Measurements from ENCODE around the gene SH2B3. TPM values are rescaled to one million over a fixed set of nuclear protein-coding genes. Genes with fewer than 3 reads are reported as not detected.

The SH2B3 gene
- total and polyA plus RNA-seq, 4 donors: 9.6 to 46.0 (median 17.9) TPM

DNA sequence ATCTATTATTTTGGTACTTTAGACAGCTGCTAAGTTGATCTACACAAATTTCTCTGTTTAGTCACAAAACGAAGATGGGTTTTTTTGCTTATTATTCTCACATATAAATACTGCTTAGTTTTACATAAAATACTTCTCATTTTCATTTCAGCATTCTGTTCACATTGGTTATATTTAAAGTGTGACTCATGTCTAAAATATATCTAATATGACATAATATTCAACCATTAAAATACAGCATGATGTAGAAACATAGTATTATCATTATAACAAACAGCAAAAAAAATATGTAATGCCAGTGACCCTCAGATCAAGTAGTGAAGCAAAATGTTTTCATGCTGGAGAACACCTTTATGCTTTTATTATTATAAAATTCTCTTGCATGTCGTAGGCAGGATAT, 63.7 kb downstream of the SH2B3 start:
- H3K27me3 ChIP-seq (ENCODE audit: control insufficient read depth in 3 of 3, insufficient read depth in 3 of 3, low read length in 2 of 3): no peaks in the 10 kb centered on the region
- WGBS, 2 donors: 87 to 90% methylated on average over 2 of the region's 2 CpGs
- H3K9ac ChIP-seq (ENCODE audit: insufficient read depth in 1 of 2, low read length in 2 of 2): no peak overlapping the region
- H3K27ac ChIP-seq (ENCODE audit: low read depth in 1 of 2, low read length in 1 of 2): no peak overlapping the region
- no peak for TF ChIP-seq CTCF (IDR thresholded peaks at IDR 0.05; ENCODE audit: control extremely low read depth, extremely low read depth)
- no peaks in the 10 kb centered on the region for H3K9me3 ChIP-seq (ENCODE audit: control insufficient read depth in 4 of 4, insufficient read depth in 3 of 4, low read length in 3 of 4)
- no peak overlapping the region for H3K4me3 ChIP-seq
- peaks cover 0 to 2% (median 0%) of the 10 kb centered on the region in 5 donors for H3K4me1 ChIP-seq (ENCODE audit: control insufficient read depth in 5 of 5, insufficient read depth in 5 of 5, low read length in 5 of 5)
- no peak for ATAC-seq (ENCODE audit: insufficient read depth, low FRiP score)
- peaks cover 13 to 37% (median 21%) of the 10 kb centered on the region in 4 donors for H3K36me3 ChIP-seq (ENCODE audit: control insufficient read depth in 4 of 4, insufficient read depth in 4 of 4, low read length in 4 of 4)
- no peak for DNase-seq

DNA sequence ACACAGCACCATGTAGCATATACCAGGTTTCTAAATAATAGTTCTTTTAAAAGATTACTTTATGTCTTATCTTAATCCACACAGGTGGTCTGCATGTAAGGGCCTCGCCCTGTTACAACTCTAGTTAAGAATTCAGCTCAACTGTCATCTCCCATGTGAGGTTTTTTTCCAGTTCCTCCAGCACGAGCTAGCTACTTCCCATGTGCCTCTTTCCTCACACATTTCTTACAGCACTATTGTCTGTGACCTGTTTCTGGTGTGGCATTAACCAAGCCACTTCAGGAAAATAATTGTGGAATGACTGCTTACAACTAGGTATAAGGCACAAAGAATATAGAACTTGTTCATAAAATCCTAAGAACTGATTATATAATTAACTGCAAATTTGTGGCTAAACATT, 65.5 kb downstream of the SH2B3 start:
- Histone ChIP-seq H3K36me3 (ENCODE audit: control insufficient read depth in 4 of 4, insufficient read depth in 4 of 4, low read length in 4 of 4) (peaks cover 15 to 39% (median 21%) of the 10 kb centered on the region in 4 donors), H3K9ac (ENCODE audit: insufficient read depth in 1 of 2, low read length in 2 of 2) (no peak overlapping the region), H3K9me3 (ENCODE audit: control insufficient read depth in 4 of 4, insufficient read depth in 3 of 4, low read length in 3 of 4) (no peaks in the 10 kb centered on the region), H3K27me3 (ENCODE audit: control insufficient read depth in 3 of 3, insufficient read depth in 3 of 3, low read length in 2 of 3) (no peaks in the 10 kb centered on the region), H3K27ac (ENCODE audit: low read depth in 1 of 2, low read length in 1 of 2) (no peak overlapping the region), H3K4me1 (ENCODE audit: control insufficient read depth in 5 of 5, insufficient read depth in 5 of 5, low read length in 5 of 5) (peaks cover 0 to 2% (median 0%) of the 10 kb centered on the region in 5 donors), H3K4me3 (no peak overlapping the region)
- 51 to 67% methylated on average over 2 of the region's 2 CpGs for WGBS, 2 donors
- ATAC-seq (ENCODE audit: insufficient read depth, low FRiP score): no peak
- no peak for TF ChIP-seq CTCF (IDR thresholded peaks at IDR 0.05; ENCODE audit: control extremely low read depth, extremely low read depth)
- DNase-seq: no peak

GRCh38 chr12:111482462-111482861, 76.7 kb downstream of the SH2B3 start:
- no peak for TF ChIP-seq CTCF (IDR thresholded peaks at IDR 0.05; ENCODE audit: control extremely low read depth, extremely low read depth)
- H3K4me1 ChIP-seq (ENCODE audit: control insufficient read depth in 5 of 5, insufficient read depth in 5 of 5, low read length in 5 of 5): no peaks in the 10 kb centered on the region
- H3K4me3 ChIP-seq: no peak overlapping the region
- WGBS, 2 donors: 95 to 96% methylated on average over 2 of the region's 2 CpGs
- peaks cover 22 to 39% (median 26%) of the 10 kb centered on the region in 4 donors for H3K36me3 ChIP-seq (ENCODE audit: control insufficient read depth in 4 of 4, insufficient read depth in 4 of 4, low read length in 4 of 4)
- no peak for DNase-seq
- no peak for ATAC-seq (ENCODE audit: insufficient read depth, low FRiP score)
- H3K9ac ChIP-seq (ENCODE audit: insufficient read depth in 1 of 2, low read length in 2 of 2): no peak overlapping the region
- H3K27me3 ChIP-seq (ENCODE audit: control insufficient read depth in 3 of 3, insufficient read depth in 3 of 3, low read length in 2 of 3): no peaks in the 10 kb centered on the region
- H3K9me3 ChIP-seq (ENCODE audit: control insufficient read depth in 4 of 4, insufficient read depth in 3 of 4, low read length in 3 of 4): no peaks in the 10 kb centered on the region
- H3K27ac ChIP-seq (ENCODE audit: low read depth in 1 of 2, low read length in 1 of 2): no peak overlapping the region

GRCh38 chr12:111488271-111488670, 82.5 kb downstream of the SH2B3 start:
- ATAC-seq (ENCODE audit: insufficient read depth, low FRiP score): no peak
- no peaks in the 10 kb centered on the region for H3K9me3 ChIP-seq (ENCODE audit: control insufficient read depth in 4 of 4, insufficient read depth in 3 of 4, low read length in 3 of 4)
- no peak for TF ChIP-seq CTCF (IDR thresholded peaks at IDR 0.05; ENCODE audit: control extremely low read depth, extremely low read depth)
- H3K9ac ChIP-seq (ENCODE audit: insufficient read depth in 1 of 2, low read length in 2 of 2): no peak overlapping the region
- H3K27ac ChIP-seq (ENCODE audit: low read depth in 1 of 2, low read length in 1 of 2): peak overlapping the region in 1 of 2 donors; percentile 15
- H3K27me3 ChIP-seq (ENCODE audit: control insufficient read depth in 3 of 3, insufficient read depth in 3 of 3, low read length in 2 of 3): no peaks in the 10 kb centered on the region
- peak in 1 of 3 donors; percentile 4 for DNase-seq
- WGBS, 2 donors: 37 to 77% methylated on average over 4 of the region's 4 CpGs
- H3K4me3 ChIP-seq: no peak overlapping the region
- H3K4me1 ChIP-seq (ENCODE audit: control insufficient read depth in 5 of 5, insufficient read depth in 5 of 5, low read length in 5 of 5): peaks cover 0 to 2% (median 0%) of the 10 kb centered on the region in 5 donors
- H3K36me3 ChIP-seq (ENCODE audit: control insufficient read depth in 4 of 4, insufficient read depth in 4 of 4, low read length in 4 of 4): peaks cover 18 to 39% (median 26%) of the 10 kb centered on the region in 4 donors
